Stimulated activated CD4-positive, alpha-beta T cell treated with anti-CD3 and anti-CD28 coated beads, Interleukin-2, amount 100 ng/mL, for 4 hours (primary cell): Measurements from ENCODE around the gene UMOD.

Experiments used
- DNase-seq: peaks from one replicate; pipeline ENCODE4 v3.0.0-alpha.2; 2020; ENCODE audit warnings: low read depth

UMOD gene

GRCh38 chr16:20300312-20301097, 52.0 kb downstream of the UMOD start:
- DNase-seq = no peak

- no peak for DNase-seq
Measured at GRCh38 chr16:20298452-20298851, 54.1 kb downstream of the UMOD start.

GRCh38 chr16:20291208-20292206, 61.0 kb downstream of the UMOD start:
- no peak for DNase-seq

- DNase-seq = no peak
Measured at GRCh38 chr16:20289571-20289970, 62.9 kb downstream of the UMOD start.

- no peak for DNase-seq
Measured at GRCh38 chr16:20285993-20286499, 66.5 kb downstream of the UMOD start.
